ENCODE results near the gene ATP10D.
"Not testable (repeated sequence)": the region's sequence is repeated elsewhere in the genome, so short reads cannot be mapped to it uniquely, and the experiment has no call there.

DNA sequence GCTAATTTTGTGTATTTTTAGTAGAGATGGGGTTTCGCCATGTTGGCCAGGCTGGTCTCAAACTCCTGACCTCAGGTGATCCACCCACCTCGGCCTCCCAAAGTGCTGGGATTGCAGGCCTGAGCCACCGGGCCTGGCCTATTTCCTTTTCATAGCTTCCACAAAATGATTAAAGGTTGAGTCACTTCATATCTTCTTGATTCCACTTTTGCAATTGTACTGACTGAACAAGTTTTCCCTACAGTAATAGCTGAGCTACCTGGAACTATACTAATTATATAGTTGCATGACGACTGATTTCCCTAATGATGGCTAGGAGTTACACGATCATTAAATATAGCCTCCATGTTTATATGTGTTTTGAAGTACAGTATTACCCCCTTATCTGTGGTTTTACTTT lies 57.6 kb downstream of the ATP10D start:
- not testable (repeated sequence) for TF ChIP-seq POLR2A (IDR thresholded peaks at IDR 0.05)
- TF ChIP-seq, protein P1, sequence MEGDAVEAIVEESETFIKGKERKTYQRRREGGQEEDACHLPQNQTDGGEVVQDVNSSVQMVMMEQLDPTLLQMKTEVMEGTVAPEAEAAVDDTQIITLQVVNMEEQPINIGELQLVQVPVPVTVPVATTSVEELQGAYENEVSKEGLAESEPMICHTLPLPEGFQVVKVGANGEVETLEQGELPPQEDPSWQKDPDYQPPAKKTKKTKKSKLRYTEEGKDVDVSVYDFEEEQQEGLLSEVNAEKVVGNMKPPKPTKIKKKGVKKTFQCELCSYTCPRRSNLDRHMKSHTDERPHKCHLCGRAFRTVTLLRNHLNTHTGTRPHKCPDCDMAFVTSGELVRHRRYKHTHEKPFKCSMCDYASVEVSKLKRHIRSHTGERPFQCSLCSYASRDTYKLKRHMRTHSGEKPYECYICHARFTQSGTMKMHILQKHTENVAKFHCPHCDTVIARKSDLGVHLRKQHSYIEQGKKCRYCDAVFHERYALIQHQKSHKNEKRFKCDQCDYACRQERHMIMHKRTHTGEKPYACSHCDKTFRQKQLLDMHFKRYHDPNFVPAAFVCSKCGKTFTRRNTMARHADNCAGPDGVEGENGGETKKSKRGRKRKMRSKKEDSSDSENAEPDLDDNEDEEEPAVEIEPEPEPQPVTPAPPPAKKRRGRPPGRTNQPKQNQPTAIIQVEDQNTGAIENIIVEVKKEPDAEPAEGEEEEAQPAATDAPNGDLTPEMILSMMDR (IDR thresholded peaks at IDR 0.05) = not testable (repeated sequence)

Data from tibial nerve (tissue), 3 donors.